ENCODE data around the gene PRRX1.

The PRRX1 gene

GRCh38 chr1:170704256-170704655, 40.3 kb downstream of the PRRX1 start:
- no peak for TF ChIP-seq POLR2A (IDR thresholded peaks at IDR 0.05; ENCODE audit: extremely low read depth, insufficient read length)
- no peak for TF ChIP-seq CTCF (IDR thresholded peaks at IDR 0.05; ENCODE audit: low read depth, low read length)
- no peak for TF ChIP-seq MAX (IDR thresholded peaks at IDR 0.05; ENCODE audit: low read depth, low read length)
- TF ChIP-seq MYC (IDR thresholded peaks at IDR 0.05; ENCODE audit: low read depth, low read length): no peak
- no peak for DNase-seq (ENCODE audit: low read depth)
- H3K4me3 ChIP-seq (ENCODE audit: low read depth, low read length): no peak overlapping the region

- DNase-seq (ENCODE audit: low read depth): no peak
- H3K4me3 ChIP-seq (ENCODE audit: low read depth, low read length): no peak overlapping the region
- no peak for TF ChIP-seq MAX (IDR thresholded peaks at IDR 0.05; ENCODE audit: low read depth, low read length)
- no peak for TF ChIP-seq POLR2A (IDR thresholded peaks at IDR 0.05; ENCODE audit: extremely low read depth, insufficient read length)
- no peak for TF ChIP-seq CTCF (IDR thresholded peaks at IDR 0.05; ENCODE audit: low read depth, low read length)
- no peak for TF ChIP-seq MYC (IDR thresholded peaks at IDR 0.05; ENCODE audit: low read depth, low read length)
Measured at GRCh38 chr1:170705981-170706380, 42.0 kb downstream of the PRRX1 start.

GRCh38 chr1:170707117-170707516, 43.2 kb downstream of the PRRX1 start:
- no peak for DNase-seq (ENCODE audit: low read depth)
- TF ChIP-seq POLR2A (IDR thresholded peaks at IDR 0.05; ENCODE audit: extremely low read depth, insufficient read length): no peak
- TF ChIP-seq MAX (IDR thresholded peaks at IDR 0.05; ENCODE audit: low read depth, low read length): no peak
- no peak for TF ChIP-seq CTCF (IDR thresholded peaks at IDR 0.05; ENCODE audit: low read depth, low read length)
- TF ChIP-seq MYC (IDR thresholded peaks at IDR 0.05; ENCODE audit: low read depth, low read length): no peak
- no peak overlapping the region for H3K4me3 ChIP-seq (ENCODE audit: low read depth, low read length)

GRCh38 chr1:170707959-170708655, 44.2 kb downstream of the PRRX1 start:
- peak; percentile 44 for DNase-seq (ENCODE audit: low read depth)
- no peak overlapping the region for H3K4me3 ChIP-seq (ENCODE audit: low read depth, low read length)

GRCh38 chr1:170711682-170712081, 47.8 kb downstream of the PRRX1 start:
- no peak for TF ChIP-seq CTCF (IDR thresholded peaks at IDR 0.05; ENCODE audit: low read depth, low read length)
- TF ChIP-seq POLR2A (IDR thresholded peaks at IDR 0.05; ENCODE audit: extremely low read depth, insufficient read length): no peak
- no peak for TF ChIP-seq MAX (IDR thresholded peaks at IDR 0.05; ENCODE audit: low read depth, low read length)
- TF ChIP-seq MYC (IDR thresholded peaks at IDR 0.05; ENCODE audit: low read depth, low read length): no peak
- H3K4me3 ChIP-seq (ENCODE audit: low read depth, low read length): no peak overlapping the region
- DNase-seq (ENCODE audit: low read depth): no peak

More at GRCh38 chr1:170707959-170708655, 44.2 kb downstream of the PRRX1 start:
- no peak for TF ChIP-seq MAX (IDR thresholded peaks at IDR 0.05; ENCODE audit: low read depth, low read length)
- no peak for TF ChIP-seq CTCF (IDR thresholded peaks at IDR 0.05; ENCODE audit: low read depth, low read length)
- no peak for TF ChIP-seq MYC (IDR thresholded peaks at IDR 0.05; ENCODE audit: low read depth, low read length)
- no peak for TF ChIP-seq POLR2A (IDR thresholded peaks at IDR 0.05; ENCODE audit: extremely low read depth, insufficient read length)
